GM23248 (cell line): Measurements from ENCODE around the gene SETBP1. TPM values are rescaled to one million over a fixed set of nuclear protein-coding genes. Genes with fewer than 3 reads are reported as not detected.

ENCODE experiments used
- DNase-seq: peaks from one replicate; pipeline ENCODE4 v3.0.0-alpha.2; 2015
- H2AFZ ChIP-seq: fragments of 200-600 bp; sonication (generic); 2 replicates; pipeline ENCODE4 v1.6.1; 2016; ENCODE audit warnings: antibody characterized with exemption
- H3F3A ChIP-seq: fragments of 200-600 bp; sonication (generic); 2 replicates; pipeline ENCODE4 v1.6.1; 2016; ENCODE audit warnings: mild to moderate bottlenecking, antibody characterized with exemption, mixed run types; ENCODE audit not compliant: insufficient read depth
- H3K27ac ChIP-seq: fragments of 200-600 bp; sonication (generic); 2 replicates; pipeline ENCODE4 v1.5.1; 2016; ENCODE audit warnings: mild to moderate bottlenecking
- H3K27me3 ChIP-seq: fragments of 200-600 bp; sonication (generic); replicated peaks from 2 replicates; pipeline ENCODE4 v1.6.1; 2016; ENCODE audit warnings: mild to moderate bottlenecking; ENCODE audit not compliant: insufficient read depth
- H3K36me3 ChIP-seq: fragments of 200-600 bp; sonication (generic); 2 replicates; pipeline ENCODE4 v1.6.1; 2016; ENCODE audit warnings: low read depth, mild to moderate bottlenecking
- H3K4me1 ChIP-seq: fragments of 200-600 bp; sonication (generic); 2 replicates; pipeline ENCODE4 v1.6.1; 2016; ENCODE audit warnings: mild to moderate bottlenecking; ENCODE audit not compliant: insufficient read depth
- H3K4me2 ChIP-seq: fragments of 200-600 bp; sonication (generic); one replicate; pipeline ENCODE4 v1.6.1; 2016; ENCODE audit warnings: mild to moderate bottlenecking; ENCODE audit not compliant: unreplicated experiment
- H3K4me3 ChIP-seq: fragments of 200-600 bp; sonication (generic); 2 replicates; pipeline ENCODE4 v1.5.1; 2016; ENCODE audit warnings: mild to moderate bottlenecking
- H3K79me2 ChIP-seq: fragments of 200-600 bp; sonication (generic); 2 replicates; pipeline ENCODE4 v1.6.1; 2016; ENCODE audit warnings: mild to moderate bottlenecking; ENCODE audit not compliant: insufficient read depth
- H3K9ac ChIP-seq: fragments of 200-600 bp; sonication (generic); 2 replicates; pipeline ENCODE4 v1.6.1; 2016; ENCODE audit warnings: mild to moderate bottlenecking
- H3K9me2 ChIP-seq: fragments of 200-600 bp; sonication (generic); 2 replicates; pipeline ENCODE4 v1.6.1; 2016; ENCODE audit warnings: mixed run types, mild to moderate bottlenecking, moderate library complexity; ENCODE audit not compliant: insufficient read depth
- H3K9me3 ChIP-seq: fragments of 200-600 bp; sonication (generic); one replicate; pipeline ENCODE4 v1.6.1; 2017; ENCODE audit warnings: low read depth
- H4K20me1 ChIP-seq: fragments of 200-600 bp; sonication (generic); 2 replicates; pipeline ENCODE4 v1.6.0; 2016; ENCODE audit not compliant: insufficient read depth
- EZH2 ChIP-seq: fragments of 200-600 bp; sonication (generic); IDR thresholded peaks from 2 replicates; pipeline ENCODE4 v1.6.1; 2018; ENCODE audit warnings: antibody characterized with exemption, mild to moderate bottlenecking; ENCODE audit not compliant: insufficient read depth, poor library complexity, severe bottlenecking
- EZH2phosphoT487 ChIP-seq: fragments of 200-600 bp; sonication (generic); IDR thresholded peaks from 2 replicates; pipeline ENCODE4 v1.6.1; 2018; ENCODE audit warnings: antibody characterized with exemption, moderate library complexity, mild to moderate bottlenecking, low read depth; ENCODE audit not compliant: insufficient read depth
- WGBS, 2 experiments: methylation state at CpG; one replicate each; pipeline ENCODE4 v1.1.6; 2015 to 2017; ENCODE audit warnings: low lambda C conversion rate in 2 of 2, low coverage in 1 of 2; ENCODE audit errors: missing lambda C conversion rate in 2 of 2; 5-methylcytosine and 5-hydroxymethylcytosine counted together
- in situ Hi-C: fragments of 300-500 bp; cut with MboI; formaldehyde crosslinking; loops from 2 replicates; pipeline ENCODE4 v1.15.0; 2020
- polyA plus RNA-seq: library from polyadenylated mRNA; unstranded; fragments of >200 nt; fragmentation: Nextera tagmentation; extraction: Ambion mirVana; gene quantifications from 2 replicates; pipeline ENCODE4 v1.2.1, GENCODE V29; 2016
- total RNA-seq: library from RNA; depleted of rRNA; stranded (reverse); fragments of >200 nt; shearing (Covaris generic); gene quantifications from 2 replicates; pipeline ENCODE4 v1.2.3, GENCODE V29; 2014

The SETBP1 gene
- total and polyA plus RNA-seq, 2 experiments from 2014 or later = 1.3 to 4.1 TPM

DNA sequence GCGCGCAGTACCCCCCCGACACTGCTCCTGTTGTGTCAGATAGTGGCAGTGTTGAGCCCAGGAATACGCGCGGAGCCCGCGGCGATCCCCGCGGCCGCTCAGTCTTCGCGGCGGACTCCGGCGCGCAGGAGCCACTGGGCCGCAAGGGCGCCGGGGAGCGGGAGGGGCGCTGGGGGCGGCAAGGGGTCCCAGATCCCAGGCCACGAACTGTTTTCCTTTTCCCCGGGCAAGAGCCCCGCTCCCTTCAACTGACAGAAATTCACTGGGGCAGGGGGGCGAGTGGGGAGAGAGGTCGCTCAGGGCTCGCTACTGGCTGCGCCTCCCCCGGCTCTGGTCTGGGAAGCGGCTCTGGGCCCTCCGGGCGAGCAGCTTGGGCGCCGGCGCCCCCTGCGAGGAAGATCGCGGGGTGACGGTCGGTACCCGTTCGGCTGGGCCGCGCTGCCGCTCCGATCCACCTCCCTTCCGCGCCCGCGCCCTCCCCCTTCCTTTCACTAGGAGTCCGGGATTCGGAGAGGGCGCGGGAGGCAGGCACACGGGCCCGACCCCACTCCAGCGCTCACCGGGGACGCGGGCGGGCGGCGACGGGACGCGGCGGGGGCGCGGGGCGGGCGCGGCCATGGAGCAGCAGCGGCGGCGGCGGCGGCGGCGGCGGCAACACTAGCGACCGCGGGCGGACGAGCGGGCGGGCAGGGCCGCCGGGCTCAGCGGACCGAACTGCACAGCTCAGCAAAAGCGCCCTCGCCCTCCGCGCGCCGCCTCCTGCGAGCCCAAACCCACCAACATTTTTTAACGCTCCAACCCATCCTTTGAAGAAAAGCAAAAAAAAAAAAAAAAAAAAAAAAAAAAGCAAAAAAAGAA is 1.4 kb upstream of the SETBP1 start:
- Histone ChIP-seq H3K27ac (peak overlapping the region; percentile 79), H3F3A (peaks cover 7% of the 10 kb centered on the region; the same call in 1 of the 2 replicates), H3K79me2 (peaks cover 21% of the 10 kb centered on the region; the same call in 1 of the 2 replicates), H3K4me1 (peaks cover 22% of the 10 kb centered on the region), H3K9me2 (no peaks in the 10 kb centered on the region), H3K9me3 (no peaks in the 10 kb centered on the region), H3K27me3 (no peaks in the 10 kb centered on the region), H3K9ac (peak overlapping the region; percentile 90), H4K20me1 (no peaks in the 10 kb centered on the region), H3K36me3 (no peaks in the 10 kb centered on the region), H3K4me2 (peak overlapping the region; percentile 80), H2AFZ (peak overlapping the region; percentile 84), H3K4me3 (peak overlapping the region; percentile 91)
- TF ChIP-seq EZH2phosphoT487 (no peak), EZH2 (no peak)
- 1 to 2% methylated on average over 54 to 79 of the region's 102 CpGs for WGBS, 2 experiments
- peak; percentile 96 for DNase-seq
- in situ Hi-C loops = loop anchor here (10.0 kb wide), 1 partner anchor 536 kb away; no protein-coding TSS in a partner anchor

DNA sequence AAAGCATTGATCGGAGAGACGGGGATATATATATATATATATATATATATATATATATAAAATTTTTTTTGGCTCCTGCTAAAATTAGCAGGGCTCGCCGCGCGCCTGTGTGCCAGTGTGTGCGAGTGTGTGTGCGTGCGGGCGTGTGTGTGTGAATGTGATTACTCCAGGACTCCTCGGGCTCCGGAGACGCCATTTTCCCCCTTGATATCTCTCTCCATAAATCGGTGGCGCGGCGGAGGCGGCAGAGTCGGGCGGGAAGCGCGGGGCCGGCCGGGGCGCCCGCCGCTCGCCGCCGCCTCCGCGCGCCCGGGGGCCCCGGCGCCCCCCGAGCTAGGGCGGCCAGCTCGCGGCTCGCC is 795 bp upstream of the SETBP1 start:
- Histone ChIP-seq H3K27me3 (no peaks in the 10 kb centered on the region), H2AFZ (peak overlapping the region; percentile 84), H3K4me1 (peaks cover 22% of the 10 kb centered on the region), H3K9ac (peak overlapping the region; percentile 90), H3F3A (peaks cover 7% of the 10 kb centered on the region; the same call in 1 of the 2 replicates), H4K20me1 (no peaks in the 10 kb centered on the region), H3K9me2 (no peaks in the 10 kb centered on the region), H3K4me2 (peak overlapping the region; percentile 87), H3K4me3 (peak overlapping the region; percentile 91), H3K36me3 (no peaks in the 10 kb centered on the region), H3K27ac (no peak overlapping the region), H3K79me2 (peaks cover 24% of the 10 kb centered on the region; the same call in 1 of the 2 replicates), H3K9me3 (no peaks in the 10 kb centered on the region)
- in situ Hi-C loops = loop anchor here (10.0 kb wide), 2 partner anchors 215 to 535 kb away; no protein-coding TSS in a partner anchor
- no peak for TF ChIP-seq EZH2
- TF ChIP-seq EZH2phosphoT487 = no peak
- DNase-seq = peak; percentile 81
- 1 to 3% methylated on average over 30 to 37 of the region's 41 CpGs for WGBS, 2 experiments

DNA sequence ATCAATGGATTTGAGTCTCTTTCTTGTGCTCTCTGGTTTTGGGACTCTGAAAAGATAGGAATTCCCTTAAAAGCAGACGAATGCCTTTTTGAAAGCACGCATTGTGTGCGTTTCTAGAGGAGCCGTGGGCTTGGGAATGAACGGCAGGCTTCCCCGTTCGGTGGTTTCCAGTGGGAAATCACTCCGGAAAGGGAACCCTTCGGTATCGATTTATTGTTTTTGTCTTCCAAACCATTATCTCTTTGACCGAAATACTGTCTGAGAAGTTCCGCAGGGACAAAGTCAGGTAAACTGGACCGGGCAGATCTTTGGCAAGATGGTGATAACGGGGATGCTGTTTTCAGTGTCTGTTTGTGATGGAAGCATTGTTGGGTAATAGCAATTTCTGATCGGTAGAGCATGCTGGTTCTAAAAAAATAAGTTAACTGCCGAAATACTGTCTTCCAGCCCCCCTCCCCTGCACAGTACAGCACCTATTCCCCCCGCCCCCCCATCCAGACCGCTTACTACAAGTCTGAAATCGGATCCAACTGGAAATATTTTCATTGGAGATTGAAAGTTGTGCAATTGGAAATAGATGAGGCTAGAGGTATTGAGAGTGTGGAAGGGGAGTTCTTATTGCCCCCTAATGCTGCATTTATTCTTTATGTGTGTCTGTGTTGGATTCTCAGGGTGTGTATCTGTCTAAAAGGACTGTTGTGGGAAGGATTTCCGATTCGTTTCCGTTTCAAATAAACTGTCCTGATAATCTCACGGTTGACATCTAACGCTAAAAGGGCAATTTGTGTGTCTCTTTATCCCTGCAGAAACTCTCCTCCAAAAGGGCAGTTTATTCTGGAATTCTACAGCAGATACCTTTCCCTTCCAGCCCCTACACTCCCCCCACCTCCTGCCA is 635 bp downstream of the SETBP1 start:
- TF ChIP-seq EZH2 = no peak
- in situ Hi-C loops = loop anchor here (10.0 kb wide), 1 partner anchor 213 kb away; no protein-coding TSS in a partner anchor
- Histone ChIP-seq H2AFZ (peak overlapping the region; percentile 84), H3K9me3 (no peaks in the 10 kb centered on the region), H3K4me2 (peak overlapping the region; percentile 87), H3K27me3 (no peaks in the 10 kb centered on the region), H3K79me2 (peaks cover 36% of the 10 kb centered on the region), H4K20me1 (no peaks in the 10 kb centered on the region), H3K9me2 (no peaks in the 10 kb centered on the region), H3K4me3 (peak overlapping the region; percentile 91), H3K36me3 (no peaks in the 10 kb centered on the region), H3K9ac (peak overlapping the region; percentile 90), H3K4me1 (peaks cover 22% of the 10 kb centered on the region), H3F3A (peaks cover 7% of the 10 kb centered on the region; the same call in 1 of the 2 replicates), H3K27ac (0 out of 2 replicates have a peak overlapping the region, but pooled peaks have one; percentile 7)
- DNase-seq = peak; percentile 31
- 2 to 3% methylated on average over 20 to 24 of the region's 24 CpGs for WGBS, 2 experiments
